CD14-positive monocyte (primary cell): ENCODE results near the gene FBXO2. TPM values are rescaled to one million over a fixed set of nuclear protein-coding genes. Genes with fewer than 3 reads are reported as not detected.

Source experiments
- DNase-seq, 3 donors: peaks; one replicate each; pipeline ENCODE4 v3.0.0-alpha.2; 2011 to 2022
- H2AFZ ChIP-seq: 2 replicates; pipeline ENCODE4 v1.6.0; 2012; ENCODE audit warnings: mild to moderate bottlenecking, low read depth, low read length, inconsistent platforms; ENCODE audit not compliant: insufficient read depth, poor library complexity, severe bottlenecking
- H3K27ac ChIP-seq, 2 donors: 1 replicate in 1 of 2; 2 replicates in 1 of 2; pipeline ENCODE4 v1.5.1; 2012 to 2013; ENCODE audit warnings: low read length in 2 of 2, control low read depth in 1 of 2, inconsistent platforms in 1 of 2, low read depth in 1 of 2, mild to moderate bottlenecking in 1 of 2
- H3K27me3 ChIP-seq, 2 donors: one replicate each; pipeline versions ENCODE4 v1.6.0 to v1.6.1; 2011 to 2013; ENCODE audit warnings: low read length in 2 of 2; ENCODE audit not compliant: control insufficient read depth in 2 of 2, insufficient read depth in 2 of 2
- H3K36me3 ChIP-seq, 2 donors: replicated peaks in 1 of 2; 1 replicate in 1 of 2; 2 replicates in 1 of 2; pipeline versions ENCODE4 v1.5.1 to v1.6.1; 2012 to 2013; ENCODE audit warnings: low read length in 2 of 2, control low read depth in 1 of 2, inconsistent platforms in 1 of 2, mild to moderate bottlenecking in 1 of 2; ENCODE audit not compliant: insufficient read depth in 2 of 2, control insufficient read depth in 1 of 2
- H3K4me1 ChIP-seq, 2 donors: 1 replicate in 1 of 2; 2 replicates in 1 of 2; pipeline versions ENCODE4 v1.5.1 to v1.6.1; 2012 to 2013; ENCODE audit warnings: low read length in 2 of 2, control low read depth in 1 of 2, inconsistent platforms in 1 of 2, mild to moderate bottlenecking in 1 of 2, moderate library complexity in 1 of 2; ENCODE audit not compliant: insufficient read depth in 2 of 2, control insufficient read depth in 1 of 2
- H3K4me2 ChIP-seq: replicated peaks from 2 replicates; pipeline ENCODE3; 2012; ENCODE audit warnings: low read length, moderate library complexity, mild to moderate bottlenecking; ENCODE audit not compliant: poor library complexity, severe bottlenecking; ENCODE audit errors: extremely low read depth
- H3K4me3 ChIP-seq, 3 experiments: fragments of 200-600 bp in 1 of 3; sonication (generic) in 1 of 3; replicated peaks in 1 of 3; 1 replicate in 2 of 3; 2 replicates in 1 of 3; pipeline ENCODE4 v1.5.1; 2011 to 2013; ENCODE audit warnings: low read length in 3 of 3, mild to moderate bottlenecking in 3 of 3, control low read depth in 2 of 3, low read depth in 2 of 3, inconsistent platforms in 1 of 3, moderate library complexity in 1 of 3
- H3K79me2 ChIP-seq: 2 replicates; pipeline ENCODE4 v1.6.0; 2012; ENCODE audit warnings: mild to moderate bottlenecking, control low read depth, inconsistent platforms, low read length, moderate library complexity; ENCODE audit not compliant: insufficient read depth
- H3K9ac ChIP-seq: 2 replicates; pipeline ENCODE4 v1.6.0; 2017; ENCODE audit warnings: low read length, mild to moderate bottlenecking; ENCODE audit not compliant: insufficient read depth, poor library complexity, severe bottlenecking
- H3K9me3 ChIP-seq, 2 donors: replicated peaks in 1 of 2; 1 replicate in 1 of 2; 2 replicates in 1 of 2; pipeline versions ENCODE4 v1.5.1 to v1.6.1; 2012 to 2013; ENCODE audit warnings: low read length in 2 of 2, control low read depth in 1 of 2; ENCODE audit not compliant: control insufficient read depth in 1 of 2, insufficient read depth in 1 of 2
- H4K20me1 ChIP-seq: 2 replicates; pipeline ENCODE4 v1.6.0; 2012; ENCODE audit warnings: mild to moderate bottlenecking, low read length, control low read depth, moderate library complexity; ENCODE audit not compliant: insufficient read depth
- H3K27ac Mint-ChIP-seq, 7 donors: one replicate each; pipeline ENCODE4 v1.8.0; 2020; ENCODE audit warnings: mild to moderate bottlenecking in 7 of 7, mixed read lengths in 7 of 7, moderate library complexity in 6 of 7, inconsistent platforms in 2 of 7
- H3K27me3 Mint-ChIP-seq, 3 donors: one replicate each; pipeline ENCODE4 v1.8.0; 2021 to 2022; ENCODE audit warnings: low read depth in 3 of 3, mild to moderate bottlenecking in 3 of 3, mixed read lengths in 3 of 3, moderate library complexity in 3 of 3, inconsistent platforms in 1 of 3
- H3K36me3 Mint-ChIP-seq, 2 donors: one replicate each; pipeline ENCODE4 v1.8.0; 2020; ENCODE audit warnings: mixed read lengths in 2 of 2, inconsistent platforms in 1 of 2, mild to moderate bottlenecking in 1 of 2
- H3K4me1 Mint-ChIP-seq: one replicate; pipeline ENCODE4 v1.8.0; 2020; ENCODE audit warnings: mild to moderate bottlenecking, mixed read lengths
- H3K4me3 Mint-ChIP-seq, 2 donors: one replicate each; pipeline ENCODE4 v1.8.0; 2020; ENCODE audit warnings: mild to moderate bottlenecking in 2 of 2, mixed read lengths in 2 of 2, moderate library complexity in 1 of 2
- H3K9me3 Mint-ChIP-seq, 7 donors: one replicate each; pipeline ENCODE4 v1.8.0; 2020 to 2022; ENCODE audit warnings: mixed read lengths in 7 of 7, mild to moderate bottlenecking in 6 of 7, moderate library complexity in 6 of 7, inconsistent platforms in 2 of 7
- CTCF ChIP-seq: fragments of 200-600 bp; IDR thresholded peaks from one replicate; pipeline ENCODE4 v1.8.0; 2022; ENCODE audit warnings: antibody characterized with exemption, mild to moderate bottlenecking
- WGBS: methylation state at CpG from one replicate; pipeline ENCODE4 v1.1.5; 2013; ENCODE audit warnings: missing lambda C conversion rate; ENCODE audit not compliant: insufficient coverage; 5-methylcytosine and 5-hydroxymethylcytosine counted together
- intact Hi-C, 2 donors: fragments of 100-400 bp; cut with micrococcal nuclease; formaldehyde crosslinking; loops; one replicate each; pipeline versions ENCODE4 v1.15.0 to v1.15.1; 2023
- polyA plus RNA-seq, 3 donors: library from polyadenylated mRNA; depleted of rRNA in 1 of 3; unstranded in 2 of 3; stranded (reverse) in 1 of 3; fragments of 300-500 nt in 2 of 3; fragments of >200 nt in 1 of 3; fragmentation: Illumina TruSeq in 2 of 3; gene quantifications; 1 replicate in 2 of 3; 2 replicates in 1 of 3; pipeline ENCODE4 v1.2.3, GENCODE V29; 2012 to 2021

Gene FBXO2
- polyA plus RNA-seq, 3 donors, result 0.08 TPM; not detected in 2

- Histone ChIP-seq H3K27me3 (peaks cover 5 to 26% of the 10 kb centered on the region in 2 donors), H3K79me2 (no peaks in the 10 kb centered on the region), H2AFZ (no peak overlapping the region), H3K9me3 (no peaks in the 10 kb centered on the region), H3K4me3 (no peak overlapping the region), H3K36me3 (no peaks in the 10 kb centered on the region), H3K4me2 (no peak overlapping the region), H3K27ac (no peak overlapping the region), H4K20me1 (no peaks in the 10 kb centered on the region), H3K4me1 (peaks cover 5 to 17% of the 10 kb centered on the region in 2 donors), H3K9ac (no peak overlapping the region)
- Mint-ChIP-seq H3K27ac (no peak overlapping the region), H3K9me3 (peaks cover 0 to 5% (median 2%) of the 10 kb centered on the region in 7 donors), H3K4me1 (peaks cover 22% of the 10 kb centered on the region), H3K36me3 (peaks cover 4 to 8% of the 10 kb centered on the region in 2 donors), H3K27me3 (peaks cover 36 to 44% (median 40%) of the 10 kb centered on the region in 3 donors), H3K4me3 (no peak overlapping the region)
- DNase-seq, result no peak
- WGBS, result 95% methylated on average over 7 of the region's 9 CpGs
- TF ChIP-seq CTCF, result no peak
- intact Hi-C loops, result loop anchor here in 1 of 2 donors (10.0 kb wide), 1 partner anchor 612 kb away; no protein-coding TSS in a partner anchor
Measured at GRCh38 chr1:11646317-11646716, 7.9 kb downstream of the FBXO2 start.

GRCh38 chr1:11645670-11646265 is 8.5 kb downstream of the FBXO2 start:
- peak; percentile 90 for TF ChIP-seq CTCF
- 50% methylated on average over 2 of the region's 8 CpGs for WGBS
- Histone ChIP-seq H3K36me3 (no peaks in the 10 kb centered on the region), H3K4me2 (no peak overlapping the region), H3K9me3 (no peaks in the 10 kb centered on the region), H3K27ac (no peak overlapping the region), H4K20me1 (no peaks in the 10 kb centered on the region), H3K4me3 (no peak overlapping the region), H3K9ac (no peak overlapping the region), H3K27me3 (peaks cover 5 to 20% of the 10 kb centered on the region in 2 donors), H3K79me2 (no peaks in the 10 kb centered on the region), H2AFZ (no peak overlapping the region), H3K4me1 (peaks cover 4 to 15% of the 10 kb centered on the region in 2 donors)
- intact Hi-C loops, result loop anchor here in 1 of 2 donors (10.0 kb wide), 1 partner anchor 611 kb away; no protein-coding TSS in a partner anchor
- Mint-ChIP-seq H3K9me3 (peaks cover 0 to 5% (median 0%) of the 10 kb centered on the region in 7 donors), H3K27me3 (peaks cover 32 to 40% (median 34%) of the 10 kb centered on the region in 3 donors), H3K36me3 (peaks cover under 1 to 3% of the 10 kb centered on the region in 2 donors), H3K4me3 (no peak overlapping the region), H3K4me1 (peaks cover 16% of the 10 kb centered on the region), H3K27ac (no peak overlapping the region)
- peak; percentile 49 to 64 (median 61) for DNase-seq
